MCF 10A (cell line): ENCODE measurements around the gene ABCA1. TPM values are rescaled to one million over a fixed set of nuclear protein-coding genes. Genes with fewer than 3 reads are reported as not detected.
A peak's percentile ranks its signal among the peaks of the same experiment; 100 is the strongest.

Source experiments
- BruUV-seq: library from RNA; stranded (reverse); fragments of 400-500 nt; replicated peaks from 2 replicates; lab custom pipeline; 2021; lab: Mats Ljungman, UMichigan
- CTCF ChIA-PET: fragments of 300-600 bp; sonication (Branson Sonifier 250); formaldehyde crosslinking; extraction: SDS; loops from one replicate; lab custom pipeline; 2021; ENCODE audit warnings: antibody characterized with exemption, inconsistent platforms; lab: Yijun Ruan, JAX
- POLR2A ChIA-PET: fragments of 300-600, 350-650 bp; sonication (Branson Sonifier 250); formaldehyde crosslinking; extraction: SDS; loops from one replicate; lab custom pipeline; 2020; ENCODE audit warnings: antibody characterized with exemption, inconsistent platforms; lab: Yijun Ruan, JAX
- DNase-seq: peaks from one replicate; pipeline ENCODE4 v3.0.0-alpha.2; 2018; ENCODE audit not compliant: unreplicated experiment
- H3K27ac Mint-ChIP-seq: one replicate; pipeline ENCODE4 v1.8.0; 2022; ENCODE audit warnings: mild to moderate bottlenecking, low read depth, mixed read lengths; ENCODE audit not compliant: unreplicated experiment
- H3K27me3 Mint-ChIP-seq: one replicate; pipeline ENCODE4 v1.8.0; 2022; ENCODE audit warnings: mixed read lengths; ENCODE audit not compliant: insufficient read depth, unreplicated experiment
- H3K36me3 Mint-ChIP-seq: one replicate; pipeline ENCODE4 v1.8.0; 2022; ENCODE audit warnings: mild to moderate bottlenecking, moderate library complexity, mixed read lengths; ENCODE audit not compliant: insufficient read depth, unreplicated experiment
- H3K4me1 Mint-ChIP-seq: one replicate; pipeline ENCODE4 v1.8.0; 2022; ENCODE audit warnings: mixed read lengths; ENCODE audit not compliant: insufficient read depth, unreplicated experiment
- H3K4me3 Mint-ChIP-seq: one replicate; pipeline ENCODE4 v1.8.0; 2022; ENCODE audit warnings: mild to moderate bottlenecking, moderate library complexity, mixed read lengths; ENCODE audit not compliant: unreplicated experiment
- H3K9me3 Mint-ChIP-seq: one replicate; pipeline ENCODE4 v1.8.0; 2022; ENCODE audit warnings: mixed read lengths; ENCODE audit not compliant: unreplicated experiment
- CTCF ChIP-seq: fragments of 200-600 bp; IDR thresholded peaks from one replicate; pipeline ENCODE4 v1.8.0; 2022; ENCODE audit warnings: antibody characterized with exemption, mild to moderate bottlenecking; ENCODE audit not compliant: unreplicated experiment
- intact Hi-C: fragments of 100-400 bp; cut with micrococcal nuclease; formaldehyde crosslinking; loops from 2 replicates; pipeline ENCODE4 v1.14.1; 2022
- total RNA-seq: library from RNA; stranded (reverse); gene quantifications from 2 replicates; pipeline ENCODE4 v1.2.3, GENCODE V29; 2022

ABCA1 gene
- total RNA-seq, 1 experiment from 2014 or later, result 0.28 TPM

- ChIA-PET CTCF (interaction anchor here (0.6 to 2.1 kb wide), 2 partner anchors 49 to 143 kb away, joined by 3 to 6 read pairs; no protein-coding TSS in a partner anchor), POLR2A (no interaction called here)
- Mint-ChIP-seq H3K4me3 (no peak overlapping the region), H3K4me1 (no peaks in the 10 kb centered on the region), H3K36me3 (no peaks in the 10 kb centered on the region), H3K9me3 (no peaks in the 10 kb centered on the region), H3K27ac (no peak overlapping the region), H3K27me3 (no peaks in the 10 kb centered on the region)
- TF ChIP-seq CTCF, result no peak
- DNase-seq, result no peak
- BruUV-seq, result no TSS peak
- intact Hi-C loops, result no loop called here
Observed at GRCh38 chr9:104912606-104913005, 15.3 kb downstream of the ABCA1 start.

- Mint-ChIP-seq H3K36me3 (no peaks in the 10 kb centered on the region), H3K4me3 (no peak overlapping the region), H3K9me3 (no peaks in the 10 kb centered on the region), H3K4me1 (peaks cover 13% of the 10 kb centered on the region), H3K27ac (no peak overlapping the region), H3K27me3 (no peaks in the 10 kb centered on the region)
- no peak for DNase-seq
- POLR2A ChIA-PET, result no interaction called here
- intact Hi-C loops, result no loop called here
- BruUV-seq, result no TSS peak
- TF ChIP-seq CTCF, result no peak
- CTCF ChIA-PET, result interaction anchor here (0.9 to 1.2 kb wide), 2 partner anchors 41 to 58 kb away, joined by 3 to 5 read pairs; no protein-coding TSS in a partner anchor
Observed at GRCh38 chr9:104911032-104911607, 16.8 kb downstream of the ABCA1 start.

GRCh38 chr9:104907278-104907951, 20.5 kb downstream of the ABCA1 start:
- Mint-ChIP-seq H3K4me3 (no peak overlapping the region), H3K36me3 (no peaks in the 10 kb centered on the region), H3K4me1 (peaks cover 16% of the 10 kb centered on the region), H3K27ac (no peak overlapping the region), H3K9me3 (no peaks in the 10 kb centered on the region), H3K27me3 (no peaks in the 10 kb centered on the region)
- intact Hi-C loops, result no loop called here
- DNase-seq, result peak; percentile 75
- CTCF ChIA-PET, result interaction anchor here (0.6 kb wide), 1 partner anchor 508 kb away, joined by 5 read pairs; no protein-coding TSS in a partner anchor
- no peak for TF ChIP-seq CTCF
- POLR2A ChIA-PET, result no interaction called here
- no TSS peak for BruUV-seq

- Mint-ChIP-seq H3K4me3 (no peak overlapping the region), H3K27ac (peak overlapping the region; percentile 37), H3K9me3 (no peaks in the 10 kb centered on the region), H3K27me3 (no peaks in the 10 kb centered on the region), H3K4me1 (peaks cover 16% of the 10 kb centered on the region), H3K36me3 (no peaks in the 10 kb centered on the region)
- DNase-seq, result peak; percentile 87
- BruUV-seq, result no TSS peak
- CTCF ChIA-PET, result interaction anchor here (0.6 kb wide), 2 partner anchors 244 to 509 kb away, joined by 3 to 5 read pairs; no protein-coding TSS in a partner anchor
- intact Hi-C loops, result no loop called here
- no peak for TF ChIP-seq CTCF
- POLR2A ChIA-PET, result no interaction called here
Observed at GRCh38 chr9:104906441-104907277, 21.3 kb downstream of the ABCA1 start.
